DMS114 treated with DMSO at 0.1 percent for 48 hours (cell line): Measurements from ENCODE around the gene MYL7.

Source experiments
- DNase-seq: peaks from one replicate; lab custom pipeline; 2025; ENCODE audit not compliant: unreplicated experiment; lab: John Stamatoyannopoulos, UW

Gene MYL7

GRCh38 chr7:44112997-44113763, 28.0 kb downstream of the MYL7 start:
- no peak for DNase-seq

GRCh38 chr7:44112231-44112996, 28.7 kb downstream of the MYL7 start:
- no peak for DNase-seq

GRCh38 chr7:44111761-44112160, 29.4 kb downstream of the MYL7 start:
- no peak for DNase-seq

DNA sequence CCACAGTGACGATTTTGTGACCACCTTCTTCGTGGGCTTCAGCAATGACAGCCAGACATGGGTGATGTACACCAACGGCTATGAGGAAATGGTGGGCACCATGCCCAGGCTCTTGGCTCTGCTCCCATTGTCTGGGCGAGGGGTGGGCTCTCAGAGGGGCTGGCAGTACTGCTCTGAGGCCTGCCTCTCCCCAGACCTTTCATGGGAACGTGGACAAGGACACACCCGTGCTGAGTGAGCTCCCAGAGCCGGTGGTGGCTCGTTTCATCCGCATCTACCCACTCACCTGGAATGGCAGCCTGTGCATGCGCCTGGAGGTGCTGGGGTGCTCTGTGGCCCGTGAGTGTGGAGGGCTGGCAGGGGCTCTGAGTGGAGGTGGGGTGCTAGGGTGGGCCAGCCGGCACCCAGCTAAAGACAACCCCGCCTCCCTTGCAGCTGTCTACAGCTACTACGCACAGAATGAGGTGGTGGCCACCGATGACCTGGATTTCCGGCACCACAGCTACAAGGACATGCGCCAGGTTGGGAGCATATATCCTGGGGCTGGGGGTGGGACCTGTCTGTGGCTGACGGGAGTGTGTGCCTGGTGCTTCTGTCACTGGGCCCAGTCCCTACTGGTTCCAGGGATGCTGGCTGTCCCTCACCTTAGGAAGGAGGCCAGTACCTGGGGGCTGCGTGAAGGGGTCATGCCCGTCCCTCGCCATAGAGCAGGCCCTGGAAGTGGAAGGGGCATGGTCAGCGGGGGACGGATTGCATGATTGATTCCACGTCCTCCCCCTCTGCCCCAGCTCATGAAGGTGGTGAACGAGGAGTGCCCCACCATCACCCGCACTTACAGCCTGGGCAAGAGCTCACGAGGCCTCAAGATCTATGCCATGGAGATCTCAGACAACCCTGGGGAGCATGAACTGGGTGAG, 30.2 kb downstream of the MYL7 start:
- DNase-seq = no peak

- DNase-seq = no peak
Observed at GRCh38 chr7:44109991-44110390, 31.1 kb downstream of the MYL7 start.

DNA sequence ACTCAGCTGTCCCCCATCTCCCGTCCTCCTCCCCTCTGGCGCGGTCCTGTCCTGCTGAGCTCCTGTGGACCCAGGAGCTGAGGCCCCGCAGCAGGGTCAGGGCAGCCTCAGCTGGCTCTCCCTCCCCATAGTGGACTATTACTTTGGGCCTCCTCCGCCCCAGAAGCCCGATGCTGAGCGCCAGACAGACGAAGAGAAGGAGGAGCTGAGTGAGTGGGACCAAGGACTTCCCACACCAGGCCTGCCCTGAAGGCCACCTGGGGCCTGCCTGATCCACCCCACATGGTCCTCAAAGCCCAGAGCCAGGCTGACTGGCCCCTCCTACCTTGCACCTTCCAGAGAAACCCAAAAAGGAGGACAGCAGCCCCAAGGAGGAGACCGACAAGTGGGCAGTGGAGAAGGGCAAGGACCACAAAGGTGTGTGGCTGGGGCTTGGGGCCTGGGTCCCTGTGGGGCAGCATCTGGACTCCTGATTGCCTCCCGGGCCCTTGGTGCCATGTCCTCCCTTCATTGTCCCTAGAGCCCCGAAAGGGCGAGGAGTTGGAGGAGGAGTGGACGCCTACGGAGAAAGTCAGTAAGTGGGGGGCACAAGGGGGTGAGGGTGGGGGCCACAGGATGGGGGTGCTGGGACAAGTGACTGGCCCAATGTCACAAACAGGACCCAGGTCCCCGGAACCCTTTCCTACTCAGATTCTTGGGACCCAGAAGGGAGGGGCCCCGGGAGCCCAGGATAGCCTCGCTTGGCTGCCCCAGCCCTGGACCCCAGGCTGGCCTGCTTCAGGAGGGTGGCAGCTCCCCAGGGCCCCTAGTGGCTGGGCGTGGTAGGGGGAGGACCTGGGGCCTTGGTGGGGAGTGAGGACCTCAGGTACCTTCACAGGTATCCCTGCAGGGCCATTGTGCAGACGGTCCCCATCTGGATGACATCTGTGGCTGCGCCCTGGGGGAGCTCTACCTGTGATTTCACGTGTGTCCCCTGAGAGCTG, 32.1 kb downstream of the MYL7 start:
- no peak for DNase-seq

GRCh38 chr7:44107961-44108767, 33.0 kb downstream of the MYL7 start:
- DNase-seq = no peak

DNA sequence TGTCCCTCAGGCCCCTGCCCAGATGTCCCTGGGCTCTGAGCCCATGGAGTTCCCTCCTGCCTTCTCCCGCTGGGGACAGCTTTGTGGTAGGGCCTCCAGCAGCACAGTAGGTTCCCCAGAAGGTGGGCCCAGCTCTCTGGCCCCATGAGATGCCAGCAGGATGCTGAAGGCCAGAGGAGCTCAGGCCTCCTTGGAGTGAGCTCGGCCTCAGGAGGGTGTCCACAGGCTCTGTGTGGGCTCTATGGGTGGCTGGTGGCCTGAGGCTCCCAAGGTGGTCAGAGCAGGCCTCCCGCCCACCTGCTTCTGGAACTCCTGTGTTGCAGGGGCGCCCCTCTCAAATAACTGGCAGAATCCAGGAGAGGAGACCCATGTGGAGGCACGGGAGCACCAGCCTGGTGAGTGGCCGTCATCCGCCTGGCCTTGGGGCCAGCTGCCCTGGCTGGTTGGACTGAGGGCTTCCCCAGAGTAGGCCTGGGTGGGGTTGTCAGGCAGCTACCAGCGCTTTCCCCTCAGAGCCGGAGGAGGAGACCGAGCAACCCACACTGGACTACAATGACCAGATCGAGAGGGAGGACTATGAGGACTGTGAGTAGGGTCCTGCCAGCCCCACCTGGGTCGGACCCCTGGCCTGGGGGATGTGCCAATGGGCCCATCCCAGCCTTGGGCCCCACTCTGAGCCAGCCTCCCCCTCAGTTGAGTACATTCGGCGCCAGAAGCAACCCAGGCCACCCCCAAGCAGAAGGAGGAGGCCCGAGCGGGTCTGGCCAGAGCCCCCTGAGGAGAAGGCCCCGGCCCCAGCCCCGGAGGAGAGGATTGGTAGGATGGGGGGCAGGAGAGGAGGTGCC, 33.8 kb downstream of the MYL7 start:
- no peak for DNase-seq

GRCh38 chr7:44106311-44107065, 34.6 kb downstream of the MYL7 start:
- no peak for DNase-seq

DNA sequence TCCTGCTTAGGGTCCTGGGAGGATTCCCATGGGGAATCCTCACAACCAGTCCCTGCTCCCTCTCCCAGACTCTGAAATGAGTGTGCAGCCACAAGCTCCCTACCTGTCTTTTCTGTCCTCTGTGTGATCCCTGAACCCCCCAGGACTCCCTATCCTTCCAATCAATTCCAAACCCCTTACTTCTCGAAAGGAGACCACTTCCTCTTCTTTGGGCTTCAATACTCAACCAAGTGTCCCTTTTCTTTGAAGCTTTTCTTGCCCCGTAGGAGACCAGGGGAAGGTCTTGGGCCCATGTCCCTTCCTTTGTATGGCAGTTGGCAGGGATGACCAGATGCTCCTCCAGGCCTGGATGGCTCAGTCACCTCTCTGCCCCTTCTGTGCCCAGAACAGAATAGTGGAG, 35.3 kb downstream of the MYL7 start:
- DNase-seq = no peak

DNA sequence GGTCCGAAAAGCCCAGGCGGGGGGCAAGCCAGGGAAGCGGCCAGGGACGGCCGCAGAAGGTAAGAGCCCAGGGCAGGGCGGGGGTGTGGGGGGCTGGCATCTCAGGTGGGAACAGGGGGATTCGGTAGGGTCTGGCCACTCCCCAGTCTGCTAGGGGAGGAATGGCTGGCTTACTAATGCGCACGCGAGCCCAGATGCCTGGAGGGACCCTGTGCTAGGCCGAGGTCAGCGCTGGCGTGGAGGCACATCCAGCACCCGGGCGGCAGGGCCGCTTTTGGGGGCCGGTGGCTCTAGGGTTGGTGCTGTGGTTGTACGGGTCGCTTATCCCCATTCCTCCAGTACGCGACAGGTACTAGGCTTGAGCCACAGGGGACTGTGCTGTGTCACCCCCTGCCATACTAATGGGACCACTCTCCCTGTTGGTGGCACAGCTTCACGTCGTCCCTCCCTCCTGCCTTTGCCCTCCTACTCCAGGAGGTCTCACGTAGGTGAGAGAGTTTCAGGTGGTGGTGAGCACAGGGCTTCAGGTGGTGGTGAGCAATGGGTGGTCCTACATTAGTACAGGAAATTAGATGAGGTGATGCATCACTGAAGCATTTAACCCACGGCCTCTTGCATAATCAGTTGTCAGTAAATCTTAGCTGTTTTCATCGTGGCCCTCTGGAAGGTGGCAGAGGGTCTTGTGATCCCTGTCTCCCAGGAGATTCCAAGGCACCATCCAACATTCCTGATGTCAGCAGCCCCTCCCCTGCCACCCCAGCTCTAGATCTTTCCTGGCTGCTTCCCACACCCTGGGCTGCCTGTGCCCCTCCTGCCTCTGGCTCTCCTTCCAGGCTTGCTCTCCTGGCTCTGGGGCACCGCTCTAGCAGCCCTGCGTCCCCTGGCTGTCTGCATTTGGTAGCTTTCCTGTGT, 36.0 kb downstream of the MYL7 start:
- DNase-seq = no peak

- no peak for DNase-seq
Observed at GRCh38 chr7:44103923-44104859, 36.9 kb downstream of the MYL7 start, which contains the start of gene AEBP1. TSS of gene AEBP1 (plus strand) at chr7:44104345. CDS start at chr7:44104666, 321 bp downstream.

DNA sequence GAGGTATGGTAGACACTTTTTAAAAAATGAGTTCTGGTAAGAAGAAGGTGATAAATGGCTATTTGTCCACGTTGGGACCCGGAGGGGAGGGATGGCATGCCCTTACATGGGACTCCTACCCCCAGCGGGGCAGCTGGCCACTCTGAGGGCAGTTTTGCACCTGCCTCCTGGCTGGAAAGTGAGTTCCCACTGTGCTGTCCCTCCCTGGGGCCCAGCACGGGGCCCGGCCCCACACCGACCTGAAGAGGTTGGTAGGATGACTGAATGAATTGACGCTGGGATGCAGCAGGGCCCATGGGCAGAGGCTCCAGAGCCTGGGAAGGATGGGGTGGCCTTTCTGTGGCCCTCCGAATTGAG, 37.6 kb downstream of the MYL7 start:
- no peak for DNase-seq

DNA sequence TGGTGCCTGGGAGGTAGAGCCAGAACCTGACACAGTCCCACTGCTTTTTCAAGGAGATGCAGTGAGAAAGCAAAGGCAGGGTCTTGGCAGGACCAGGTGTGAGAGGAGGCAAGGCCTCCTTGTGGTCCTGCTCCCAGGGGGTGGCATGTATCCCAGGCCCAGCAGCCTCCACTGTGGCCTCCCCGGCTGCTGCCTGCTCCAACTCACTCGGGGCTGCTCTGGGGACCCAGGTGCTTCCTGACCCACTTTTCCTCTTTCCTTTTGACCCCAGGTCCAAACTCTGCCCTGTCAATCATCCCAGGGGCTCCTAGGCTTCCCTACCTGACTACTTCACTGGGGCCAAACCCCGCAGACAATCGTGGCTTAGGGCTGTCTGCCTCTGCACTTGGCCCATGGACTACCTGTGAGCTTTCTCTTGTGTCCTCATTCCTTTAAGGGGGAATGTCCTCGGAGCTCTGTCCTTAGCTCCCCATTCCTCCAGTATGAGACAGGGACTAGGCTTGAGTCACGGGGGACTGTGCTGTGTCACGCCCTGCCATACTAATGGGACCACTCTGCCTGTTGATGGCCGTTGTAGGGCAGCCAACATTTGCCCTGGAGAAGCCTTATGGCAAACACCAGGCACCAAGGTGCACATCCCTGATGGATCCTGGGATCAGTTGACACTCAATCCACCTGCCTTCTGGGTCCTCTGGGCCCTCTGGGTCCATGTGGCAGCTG, 38.1 kb downstream of the MYL7 start:
- DNase-seq = no peak
